Hepatocyte (in vitro differentiated cells): ENCODE measurements around the gene KRTAP5-10.

Experiments used
- CTCF ChIP-seq: fragments of 200-600 bp; sonication (generic); IDR thresholded peaks from 2 replicates; pipeline ENCODE4 v1.5.1; 2016; ENCODE audit warnings: antibody characterized with exemption, mild to moderate bottlenecking; ENCODE audit not compliant: poor library complexity
- EZH2 ChIP-seq: fragments of 200-600 bp; sonication (generic); IDR thresholded peaks from 2 replicates; pipeline ENCODE4 v1.6.1; 2016; ENCODE audit warnings: antibody characterized with exemption, mild to moderate bottlenecking, borderline replicate concordance
- EZH2phosphoT487 ChIP-seq: fragments of 200-600 bp; sonication (generic); IDR thresholded peaks from one replicate; pipeline ENCODE4 v1.6.1; 2018; ENCODE audit warnings: antibody characterized with exemption, mild to moderate bottlenecking, low read depth, moderate library complexity; ENCODE audit not compliant: unreplicated experiment, severe bottlenecking

GRCh38 chr11:71537537-71537936, 27.8 kb upstream of the KRTAP5-10 start:
- TF ChIP-seq CTCF, result no peak
- TF ChIP-seq EZH2, result no peak
- TF ChIP-seq EZH2phosphoT487, result no peak
